A549 (cell line): Measurements from ENCODE around the gene CDH4. TPM values are rescaled to one million over a fixed set of nuclear protein-coding genes. Genes with fewer than 3 reads are reported as not detected.

ENCODE experiments used
- ATAC-seq, 2 experiments: fragments of 200-7000 bp in 1 of 2; fragments of >200 bp in 1 of 2; cut with Nextera tagmentation in 1 of 2; cut with Tn5 transposase in 1 of 2; 3 replicates each; pipeline versions ENCODE4 v1.8.0 to v1.9.1; 2018 to 2020; ENCODE audit warnings: mild to moderate bottlenecking in 1 of 2, moderate library complexity in 1 of 2
- CTCF ChIA-PET: fragments of 300-600 bp; sonication (Branson Sonifier 250); formaldehyde crosslinking; extraction: SDS; loops from one replicate; lab custom pipeline; 2021; ENCODE audit warnings: antibody characterized with exemption, inconsistent platforms; lab: Yijun Ruan, JAX
- POLR2A ChIA-PET: fragments of 350-600 bp; formaldehyde crosslinking; extraction: SDS; loops from one replicate; lab custom pipeline; 2021; ENCODE audit warnings: antibody characterized with exemption, inconsistent platforms; lab: Yijun Ruan, JAX
- DNase-seq, 2 experiments: peaks; one replicate each; pipeline versions ENCODE4 v3.0.0 to v3.0.0-alpha.2; 2011 to 2016; ENCODE audit warnings: low read depth in 1 of 2, low spot score in 1 of 2
- FAIRE-seq: peaks from 2 replicates; lab custom pipeline; 2011; peaks lifted over from hg19 to GRCh38; lab: Jason Lieb, UNC
- H3K27ac ChIP-seq, 2 experiments: fragments of >200 bp; sonication (Bioruptor Twin); formaldehyde crosslinking; 3 replicates each; pipeline ENCODE4 v1.5.1; 2016 to 2017
- H3K4me1 ChIP-seq: fragments of >200 bp; sonication (Bioruptor Twin); formaldehyde crosslinking; 3 replicates; pipeline ENCODE4 v1.6.1; 2016
- H3K4me2 ChIP-seq: fragments of >200 bp; sonication (Bioruptor Twin); formaldehyde crosslinking; 3 replicates; pipeline ENCODE4 v1.6.1; 2016
- H3K4me3 ChIP-seq: fragments of >200 bp; sonication (Bioruptor Twin); formaldehyde crosslinking; 3 replicates; pipeline ENCODE4 v1.5.1; 2016
- H3K9me3 ChIP-seq: fragments of >200 bp; sonication (Bioruptor Twin); formaldehyde crosslinking; 3 replicates; pipeline ENCODE4 v1.6.1; 2016
- EHF ChIP-seq: fragments of 250-450 bp; sonication (Bioruptor Pico); IDR thresholded peaks from 2 replicates; pipeline ENCODE4 v1.5.0; 2020; ENCODE audit warnings: mild to moderate bottlenecking
- FOSL2 ChIP-seq, 2 experiments: fragments of 450-650 bp in 1 of 2; fragments of >200 bp in 1 of 2; sonication (Bioruptor Twin) in 1 of 2; formaldehyde crosslinking; IDR thresholded peaks; 2 replicates each; pipeline versions ENCODE4 v1.5.0 to v1.6.1; 2016 to 2020; ENCODE audit warnings: mild to moderate bottlenecking in 1 of 2, moderate library complexity in 1 of 2
- KDM1A ChIP-seq: fragments of 200-600 bp; sonication (generic); IDR thresholded peaks from 2 replicates; pipeline ENCODE4 v1.6.1; 2016; ENCODE audit warnings: low read depth, mild to moderate bottlenecking
- MAFK ChIP-seq: fragments of 450-650 bp; IDR thresholded peaks from 2 replicates; pipeline ENCODE4 v1.6.1; 2014; ENCODE audit not compliant: partially characterized antibody
- MAZ ChIP-seq: fragments of 150-350 bp; IDR thresholded peaks from 2 replicates; pipeline ENCODE4 v1.6.1; 2014; ENCODE audit warnings: antibody characterized with exemption, low read depth, low read length, borderline replicate concordance
- NFE2L2 ChIP-seq: fragments of 150-350 bp; conservative IDR thresholded peaks from 2 replicates; pipeline ENCODE4 v1.6.1; 2014; ENCODE audit warnings: low read length
- NPAS2 ChIP-seq: fragments of 250-450 bp; sonication (Bioruptor Pico); IDR thresholded peaks from 2 replicates; pipeline ENCODE4 v1.8.0; 2022; ENCODE audit warnings: mild to moderate bottlenecking, moderate library complexity, borderline replicate concordance
- NR3C1 ChIP-seq: fragments of >200 bp; sonication (Bioruptor Twin); formaldehyde crosslinking; IDR thresholded peaks from 3 replicates; pipeline ENCODE4 v1.6.1; 2017
- RAD21 ChIP-seq, 2 experiments: fragments of >200 bp in 1 of 2; sonication (Bioruptor Twin) in 1 of 2; formaldehyde crosslinking in 1 of 2; IDR thresholded peaks in 1 of 2; conservative IDR thresholded peaks in 1 of 2; 2 replicates in 1 of 2; 3 replicates in 1 of 2; pipeline ENCODE4 v1.6.1; 2012 to 2018; ENCODE audit warnings: inconsistent platforms in 1 of 2
- RFX5 ChIP-seq: fragments of 450-650 bp; IDR thresholded peaks from 2 replicates; pipeline ENCODE4 v1.7.1; 2014; ENCODE audit warnings: antibody characterized with exemption, mild to moderate bottlenecking, moderate library complexity
- SREBF2 ChIP-seq: fragments of 450-650 bp; IDR thresholded peaks from 2 replicates; pipeline ENCODE4 v1.6.1; 2014; ENCODE audit warnings: mild to moderate bottlenecking, moderate library complexity
- TFCP2L1 ChIP-seq: fragments of 250-450 bp; sonication (Bioruptor Pico); IDR thresholded peaks from 2 replicates; pipeline ENCODE4 v1.5.0; 2021; ENCODE audit warnings: mild to moderate bottlenecking
- ZNF302 ChIP-seq: fragments of 250-450 bp; sonication (Bioruptor Pico); IDR thresholded peaks from 2 replicates; pipeline ENCODE4 v1.9.0; 2021; ENCODE audit warnings: inconsistent platforms, mild to moderate bottlenecking, moderate library complexity
- WGBS: methylation state at CpG from one replicate; pipeline ENCODE4 v1.1.6; 2017; ENCODE audit errors: missing lambda C conversion rate; 5-methylcytosine and 5-hydroxymethylcytosine counted together
- polyA plus RNA-seq, 4 experiments: library from polyadenylated mRNA; depleted of rRNA in 3 of 4; stranded (reverse); fragments of >200 nt; fragmentation: RNase III in 1 of 4; extraction: RNeasy Plus Mini Kit Qiagen cat#74134 plus additional on column Dnase treatment in 1 of 4; gene quantifications; 2 replicates in 3 of 4; 3 replicates in 1 of 4; pipeline ENCODE4 v1.2.3, GENCODE V29; 2011 to 2017
- TF ChIP-seq, protein P1 (sequence below): IDR thresholded peaks from 2 replicates; pipeline ENCODE4 v1.6.1; 2012
- TF ChIP-seq, protein P2 (sequence below): fragments of >200 bp; sonication (Bioruptor Twin); formaldehyde crosslinking; IDR thresholded peaks from 2 replicates; pipeline ENCODE4 v1.6.1; 2016
- TF ChIP-seq, protein P3 (sequence below): fragments of 150-350 bp; IDR thresholded peaks from 2 replicates; pipeline ENCODE4 v1.6.1; 2014; ENCODE audit warnings: low read depth, mild to moderate bottlenecking, low read length
- TF ChIP-seq, protein P4 (sequence below): fragments of 200-600 bp; sonication (generic); IDR thresholded peaks from 2 replicates; pipeline ENCODE4 v1.6.1; 2016; ENCODE audit warnings: antibody characterized with exemption, mild to moderate bottlenecking, moderate library complexity
- TF ChIP-seq, protein P5 (sequence below): fragments of 250-450 bp; sonication (Bioruptor Pico); IDR thresholded peaks from 2 replicates; pipeline ENCODE4 v1.5.0; 2021; ENCODE audit warnings: mild to moderate bottlenecking, moderate library complexity, borderline replicate concordance
- TF ChIP-seq, protein P6 (sequence below): fragments of 250-450 bp; sonication (Bioruptor Pico); IDR thresholded peaks from 2 replicates; pipeline ENCODE4 v1.5.0; 2020; ENCODE audit warnings: low read depth, mild to moderate bottlenecking, moderate library complexity

The CDH4 gene
- polyA plus RNA-seq, 2 of the 4 experiments (the other 2 are of a cell fraction): 3.4 to 10.3 TPM

DNA sequence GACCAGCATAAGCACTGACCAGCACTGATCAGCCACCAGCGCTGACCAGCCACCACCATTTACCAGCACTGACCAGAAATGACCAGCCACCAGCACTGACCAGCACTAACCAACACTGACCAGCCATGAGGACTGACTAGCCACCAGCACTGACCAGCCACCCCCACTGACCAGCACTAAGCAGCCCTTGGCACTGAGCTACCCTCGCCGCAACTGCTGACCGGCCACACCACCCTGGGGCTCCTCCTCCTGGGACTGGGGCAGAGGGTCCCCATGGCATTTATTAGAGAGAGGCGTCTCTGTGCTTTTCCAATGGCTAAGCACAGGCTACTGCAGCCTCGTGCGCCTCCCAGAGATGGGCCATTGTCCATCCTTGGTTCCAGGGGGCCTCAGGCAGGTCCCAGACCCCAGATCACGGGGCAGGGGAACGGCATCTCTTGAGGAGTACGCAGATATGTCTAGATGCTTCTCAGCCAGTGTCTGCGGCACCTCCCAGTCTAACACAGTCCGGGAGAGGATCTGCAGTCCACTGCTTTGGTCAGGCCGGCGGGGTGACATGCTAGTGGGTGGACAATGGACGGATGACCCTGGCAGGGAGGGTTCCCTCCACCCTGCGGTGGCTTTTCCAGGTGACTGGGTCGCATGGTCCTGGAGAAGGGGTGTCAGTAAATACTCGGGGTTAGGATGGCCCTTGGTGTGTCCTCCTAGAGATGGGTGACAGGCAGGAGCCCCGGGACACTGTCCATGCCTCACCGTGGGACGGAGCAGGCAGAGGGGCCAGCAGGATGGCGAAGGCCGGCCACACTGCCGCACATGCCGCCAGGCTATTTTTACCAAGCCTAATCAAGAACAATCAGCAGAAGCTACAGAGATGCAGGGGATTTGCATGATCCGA is 645.6 kb downstream of the CDH4 start:
- Histone ChIP-seq H3K9me3 (no peaks in the 10 kb centered on the region), H3K27ac (no peak overlapping the region), H3K4me1 (no peaks in the 10 kb centered on the region), H3K4me2 (no peak overlapping the region), H3K4me3 (no peak overlapping the region)
- TF ChIP-seq, protein P1, sequence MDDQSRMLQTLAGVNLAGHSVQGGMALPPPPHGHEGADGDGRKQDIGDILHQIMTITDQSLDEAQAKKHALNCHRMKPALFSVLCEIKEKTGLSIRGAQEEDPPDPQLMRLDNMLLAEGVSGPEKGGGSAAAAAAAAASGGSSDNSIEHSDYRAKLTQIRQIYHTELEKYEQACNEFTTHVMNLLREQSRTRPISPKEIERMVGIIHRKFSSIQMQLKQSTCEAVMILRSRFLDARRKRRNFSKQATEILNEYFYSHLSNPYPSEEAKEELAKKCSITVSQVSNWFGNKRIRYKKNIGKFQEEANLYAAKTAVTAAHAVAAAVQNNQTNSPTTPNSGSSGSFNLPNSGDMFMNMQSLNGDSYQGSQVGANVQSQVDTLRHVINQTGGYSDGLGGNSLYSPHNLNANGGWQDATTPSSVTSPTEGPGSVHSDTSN: no peak
- TF ChIP-seq, protein P2, sequence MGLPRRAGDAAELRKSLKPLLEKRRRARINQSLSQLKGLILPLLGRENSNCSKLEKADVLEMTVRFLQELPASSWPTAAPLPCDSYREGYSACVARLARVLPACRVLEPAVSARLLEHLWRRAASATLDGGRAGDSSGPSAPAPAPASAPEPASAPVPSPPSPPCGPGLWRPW: no peak
- TF ChIP-seq RFX5 (no peak), TFCP2L1 (no peak), ZNF302 (CRISPR knock-in tag) (no peak), MAFK (no peak), SREBF2 (no peak), EHF (CRISPR knock-in tag) (no peak)
- DNase-seq: no peak
- 71% methylated on average over 22 of the region's 26 CpGs for WGBS
- ChIA-PET CTCF (interaction anchor here (0.5 to 2.1 kb wide), 4 partner anchors 9 to 104 kb away, joined by 3 to 23 read pairs (median 6); no protein-coding TSS in a partner anchor), POLR2A (no interaction called here)
- no peak for ATAC-seq
- no peak for FAIRE-seq

DNA sequence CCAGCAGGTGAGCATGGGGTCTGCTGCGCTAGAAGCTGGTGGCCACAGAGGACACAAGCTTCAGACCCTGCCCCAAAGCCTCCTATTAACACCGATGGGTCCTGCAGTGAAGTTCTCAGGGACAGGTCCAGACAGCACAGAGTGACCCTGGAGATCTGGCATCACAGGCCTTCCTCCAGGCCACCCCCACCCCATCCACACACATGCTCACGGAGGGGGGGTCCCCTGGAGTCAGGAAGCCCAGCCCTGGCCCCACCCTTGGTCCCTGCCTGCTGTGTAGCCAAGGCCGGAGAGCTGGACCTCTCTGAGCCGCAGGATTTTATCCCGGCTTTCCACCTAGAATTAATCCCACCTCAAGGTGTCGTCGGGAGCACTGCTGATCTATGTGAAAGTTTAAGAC is 646.3 kb downstream of the CDH4 start:
- H3K4me1 ChIP-seq: no peaks in the 10 kb centered on the region
- POLR2A ChIA-PET: no interaction called here
- H3K27ac ChIP-seq: no peak overlapping the region
- WGBS: 55% methylated on average over 6 of the region's 8 CpGs
- H3K4me2 ChIP-seq: no peak overlapping the region
- CTCF ChIA-PET: interaction anchor here (0.5 to 1.7 kb wide), 3 partner anchors 10 to 104 kb away, joined by 3 to 6 read pairs (median 5); no protein-coding TSS in a partner anchor
- DNase-seq (no peak), FAIRE-seq (no peak), ATAC-seq (no peak)
- no peaks in the 10 kb centered on the region for H3K9me3 ChIP-seq
- no peak for TF ChIP-seq KDM1A
- no peak for TF ChIP-seq TFCP2L1
- TF ChIP-seq RAD21 (conservative IDR thresholded peaks at IDR 0.05 in 1 of 2, IDR thresholded peaks at IDR 0.05 in 1 of 2): no peak
- no peak for TF ChIP-seq NFE2L2
- H3K4me3 ChIP-seq: no peak overlapping the region

DNA sequence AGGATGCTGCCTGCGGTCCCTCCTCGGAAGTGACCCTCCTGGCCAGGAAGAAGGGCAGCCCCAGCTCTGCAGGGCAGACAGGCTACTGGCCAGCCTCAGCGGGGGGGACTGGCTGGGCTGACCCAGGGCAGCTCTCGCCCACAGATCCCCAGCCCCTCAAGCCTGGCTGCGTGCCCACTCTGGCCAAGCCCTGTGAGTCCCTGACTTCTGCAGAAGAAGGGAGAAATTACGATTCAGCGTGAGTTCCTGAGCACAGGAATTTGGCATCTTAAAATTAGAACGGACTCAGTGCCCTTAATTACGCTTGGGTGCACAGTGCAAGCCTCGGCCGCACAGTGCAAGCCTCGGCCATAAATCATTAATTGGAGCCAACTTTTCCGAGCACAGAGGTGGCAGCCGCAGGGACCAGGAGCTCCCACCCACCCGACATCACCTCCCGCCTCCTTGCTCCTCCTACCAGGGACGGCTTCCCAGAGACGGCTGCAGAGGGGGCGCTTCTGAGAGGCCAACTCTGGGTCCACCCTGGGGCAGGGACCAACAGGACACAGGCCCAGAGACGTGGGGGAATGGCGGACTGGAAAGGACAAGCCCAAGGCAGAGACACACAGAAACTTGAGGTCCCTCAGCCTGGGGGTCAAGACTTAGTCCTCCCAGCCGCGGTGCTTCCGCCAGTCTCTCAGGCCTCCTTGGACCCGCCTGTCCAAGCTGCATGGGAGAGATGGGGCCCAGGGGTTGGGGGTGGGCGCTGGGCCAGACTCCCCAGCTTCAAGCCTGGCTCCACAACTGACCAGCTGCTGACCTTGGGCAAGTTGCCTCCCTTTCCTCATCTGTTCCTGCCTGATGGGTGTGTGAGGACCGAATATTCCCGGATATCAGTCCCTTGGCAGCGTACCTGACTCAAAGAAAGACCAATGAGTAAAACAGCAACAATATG is 648.2 kb downstream of the CDH4 start:
- CTCF ChIA-PET: interaction anchor here (1.2 to 1.6 kb wide), 2 partner anchors 39 to 1844 kb away, joined by 3 to 4 read pairs; no protein-coding TSS in a partner anchor
- H3K9me3 ChIP-seq: no peaks in the 10 kb centered on the region
- H3K27ac ChIP-seq: no peak overlapping the region
- FAIRE-seq: no peak
- ATAC-seq: no peak
- no peak overlapping the region for H3K4me3 ChIP-seq
- DNase-seq: no peak
- 60% methylated on average over 24 of the region's 29 CpGs for WGBS
- POLR2A ChIA-PET: no interaction called here
- no peak overlapping the region for H3K4me2 ChIP-seq
- H3K4me1 ChIP-seq: no peaks in the 10 kb centered on the region
- TF ChIP-seq, protein P3, sequence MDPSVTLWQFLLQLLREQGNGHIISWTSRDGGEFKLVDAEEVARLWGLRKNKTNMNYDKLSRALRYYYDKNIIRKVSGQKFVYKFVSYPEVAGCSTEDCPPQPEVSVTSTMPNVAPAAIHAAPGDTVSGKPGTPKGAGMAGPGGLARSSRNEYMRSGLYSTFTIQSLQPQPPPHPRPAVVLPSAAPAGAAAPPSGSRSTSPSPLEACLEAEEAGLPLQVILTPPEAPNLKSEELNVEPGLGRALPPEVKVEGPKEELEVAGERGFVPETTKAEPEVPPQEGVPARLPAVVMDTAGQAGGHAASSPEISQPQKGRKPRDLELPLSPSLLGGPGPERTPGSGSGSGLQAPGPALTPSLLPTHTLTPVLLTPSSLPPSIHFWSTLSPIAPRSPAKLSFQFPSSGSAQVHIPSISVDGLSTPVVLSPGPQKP: no peak
- TF ChIP-seq ZNF302 (CRISPR knock-in tag): no peak
- TF ChIP-seq, protein P4, sequence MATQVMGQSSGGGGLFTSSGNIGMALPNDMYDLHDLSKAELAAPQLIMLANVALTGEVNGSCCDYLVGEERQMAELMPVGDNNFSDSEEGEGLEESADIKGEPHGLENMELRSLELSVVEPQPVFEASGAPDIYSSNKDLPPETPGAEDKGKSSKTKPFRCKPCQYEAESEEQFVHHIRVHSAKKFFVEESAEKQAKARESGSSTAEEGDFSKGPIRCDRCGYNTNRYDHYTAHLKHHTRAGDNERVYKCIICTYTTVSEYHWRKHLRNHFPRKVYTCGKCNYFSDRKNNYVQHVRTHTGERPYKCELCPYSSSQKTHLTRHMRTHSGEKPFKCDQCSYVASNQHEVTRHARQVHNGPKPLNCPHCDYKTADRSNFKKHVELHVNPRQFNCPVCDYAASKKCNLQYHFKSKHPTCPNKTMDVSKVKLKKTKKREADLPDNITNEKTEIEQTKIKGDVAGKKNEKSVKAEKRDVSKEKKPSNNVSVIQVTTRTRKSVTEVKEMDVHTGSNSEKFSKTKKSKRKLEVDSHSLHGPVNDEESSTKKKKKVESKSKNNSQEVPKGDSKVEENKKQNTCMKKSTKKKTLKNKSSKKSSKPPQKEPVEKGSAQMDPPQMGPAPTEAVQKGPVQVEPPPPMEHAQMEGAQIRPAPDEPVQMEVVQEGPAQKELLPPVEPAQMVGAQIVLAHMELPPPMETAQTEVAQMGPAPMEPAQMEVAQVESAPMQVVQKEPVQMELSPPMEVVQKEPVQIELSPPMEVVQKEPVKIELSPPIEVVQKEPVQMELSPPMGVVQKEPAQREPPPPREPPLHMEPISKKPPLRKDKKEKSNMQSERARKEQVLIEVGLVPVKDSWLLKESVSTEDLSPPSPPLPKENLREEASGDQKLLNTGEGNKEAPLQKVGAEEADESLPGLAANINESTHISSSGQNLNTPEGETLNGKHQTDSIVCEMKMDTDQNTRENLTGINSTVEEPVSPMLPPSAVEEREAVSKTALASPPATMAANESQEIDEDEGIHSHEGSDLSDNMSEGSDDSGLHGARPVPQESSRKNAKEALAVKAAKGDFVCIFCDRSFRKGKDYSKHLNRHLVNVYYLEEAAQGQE: no peak
- no peak for TF ChIP-seq NR3C1
- TF ChIP-seq TFCP2L1: no peak
- no peak for TF ChIP-seq MAZ
- TF ChIP-seq, protein P5, sequence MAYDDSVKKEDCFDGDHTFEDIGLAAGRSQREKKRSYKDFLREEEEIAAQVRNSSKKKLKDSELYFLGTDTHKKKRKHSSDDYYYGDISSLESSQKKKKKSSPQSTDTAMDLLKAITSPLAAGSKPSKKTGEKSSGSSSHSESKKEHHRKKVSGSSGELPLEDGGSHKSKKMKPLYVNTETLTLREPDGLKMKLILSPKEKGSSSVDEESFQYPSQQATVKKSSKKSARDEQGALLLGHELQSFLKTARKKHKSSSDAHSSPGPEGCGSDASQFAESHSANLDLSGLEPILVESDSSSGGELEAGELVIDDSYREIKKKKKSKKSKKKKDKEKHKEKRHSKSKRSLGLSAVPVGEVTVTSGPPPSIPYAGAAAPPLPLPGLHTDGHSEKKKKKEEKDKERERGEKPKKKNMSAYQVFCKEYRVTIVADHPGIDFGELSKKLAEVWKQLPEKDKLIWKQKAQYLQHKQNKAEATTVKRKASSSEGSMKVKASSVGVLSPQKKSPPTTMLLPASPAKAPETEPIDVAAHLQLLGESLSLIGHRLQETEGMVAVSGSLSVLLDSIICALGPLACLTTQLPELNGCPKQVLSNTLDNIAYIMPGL (CRISPR knock-in tag): no peak
- TF ChIP-seq NPAS2: no peak
- no peak for TF ChIP-seq FOSL2 (IDR thresholded peaks at IDR 0.05)
- no peak for TF ChIP-seq FOSL2 (CRISPR knock-in tag; IDR thresholded peaks at IDR 0.05)
- TF ChIP-seq, protein P6, sequence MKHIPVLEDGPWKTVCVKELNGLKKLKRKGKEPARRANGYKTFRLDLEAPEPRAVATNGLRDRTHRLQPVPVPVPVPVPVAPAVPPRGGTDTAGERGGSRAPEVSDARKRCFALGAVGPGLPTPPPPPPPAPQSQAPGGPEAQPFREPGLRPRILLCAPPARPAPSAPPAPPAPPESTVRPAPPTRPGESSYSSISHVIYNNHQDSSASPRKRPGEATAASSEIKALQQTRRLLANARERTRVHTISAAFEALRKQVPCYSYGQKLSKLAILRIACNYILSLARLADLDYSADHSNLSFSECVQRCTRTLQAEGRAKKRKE: no peak
